SHP77 (cell line): Measurements from ENCODE around the gene C4BPA.

Experiments used
- DNase-seq, 2 experiments: peaks; one replicate each; lab custom pipeline; 2025; lab: John Stamatoyannopoulos, UW

C4BPA gene

GRCh38 chr1:207103892-207104373 lies at the start of gene C4BPA:
Gene C4BPA, plus strand, starts transcription at chr1:207104233. Its CDS starts 8,793 bp downstream, at chr1:207113026.
- DNase-seq = no peak

- DNase-seq = no peak
Measured at GRCh38 chr1:207054491-207054890, 49.5 kb upstream of the C4BPA start.

DNA sequence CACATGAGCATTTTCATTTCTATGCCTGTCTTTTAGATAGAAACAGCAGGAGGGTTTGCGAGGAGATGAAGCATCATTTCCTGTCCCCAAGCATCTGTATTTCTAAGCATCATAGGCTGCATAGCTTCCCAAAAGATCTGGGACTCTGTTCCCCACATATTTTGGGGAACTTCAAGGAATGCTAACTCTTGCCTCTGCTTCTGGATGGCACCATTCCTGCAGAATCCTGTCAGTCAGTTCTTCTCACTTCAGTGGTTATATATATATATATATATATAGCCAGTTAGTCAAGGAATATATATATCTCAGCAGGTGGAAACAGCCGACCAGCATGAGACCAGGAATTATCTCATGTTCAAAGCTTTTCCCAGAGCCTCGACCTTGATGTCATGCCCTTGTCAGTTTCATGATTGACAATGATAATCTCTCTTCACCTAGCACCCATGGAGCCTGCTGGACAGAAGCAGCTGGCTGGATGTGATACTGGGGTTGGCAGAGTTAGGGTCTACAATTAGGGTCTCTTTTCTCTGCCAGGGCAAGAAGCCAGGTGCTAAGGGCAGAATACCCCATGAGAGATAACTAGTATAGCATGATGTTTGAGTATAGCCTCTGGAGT lies 48.5 kb upstream of the C4BPA start:
- no peak for DNase-seq

- no peak for DNase-seq
Measured at GRCh38 chr1:207056673-207057072, 47.4 kb upstream of the C4BPA start.

GRCh38 chr1:207058252-207058651 lies 45.8 kb upstream of the C4BPA start:
- no peak for DNase-seq

- no peak for DNase-seq
Measured at GRCh38 chr1:207058878-207059867, 44.9 kb upstream of the C4BPA start.

DNA sequence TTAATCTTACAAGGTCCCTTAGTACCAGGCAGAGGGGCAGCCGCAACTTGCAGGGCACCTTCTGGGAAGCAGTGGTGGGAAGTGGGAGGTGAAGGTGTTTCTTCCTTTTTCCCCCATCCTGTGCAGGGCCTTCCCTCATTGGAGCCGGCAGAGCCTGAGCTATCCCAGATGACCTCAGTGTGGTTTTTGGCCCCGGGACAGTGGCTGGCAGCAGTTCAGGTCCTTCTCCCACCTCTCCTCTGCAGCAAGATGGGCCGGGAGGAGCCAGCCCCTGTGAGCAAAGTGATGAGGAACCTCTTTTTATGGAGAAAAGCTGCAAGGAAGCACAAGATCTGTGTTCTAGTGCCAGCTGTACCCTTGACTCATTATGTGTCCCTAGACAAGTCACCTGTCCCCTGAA lies 44.2 kb upstream of the C4BPA start:
- no peak for DNase-seq

GRCh38 chr1:207060596-207060995 lies 43.4 kb upstream of the C4BPA start:
- DNase-seq = no peak

DNA sequence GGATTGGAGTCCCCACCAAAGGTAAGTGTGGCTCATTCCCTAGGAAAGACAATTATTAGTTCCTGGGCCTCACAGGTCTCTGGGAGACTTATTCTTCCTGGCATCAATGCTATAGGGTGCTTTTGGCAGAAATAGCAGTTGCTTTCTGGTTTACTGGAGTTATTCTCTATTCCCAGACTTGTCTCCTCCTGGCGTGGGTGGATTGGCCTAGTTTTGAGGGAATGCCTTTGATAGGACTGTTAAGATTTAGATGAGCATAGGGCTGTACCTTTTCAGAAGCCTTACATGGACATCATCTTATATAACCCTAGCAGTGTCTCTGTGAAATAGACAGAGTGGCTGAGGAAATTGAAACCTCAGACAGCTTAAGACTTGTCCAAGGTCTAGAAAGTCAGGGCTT lies 42.0 kb upstream of the C4BPA start:
- no peak for DNase-seq

GRCh38 chr1:207063014-207063413 lies 41.0 kb upstream of the C4BPA start:
- no peak for DNase-seq

DNA sequence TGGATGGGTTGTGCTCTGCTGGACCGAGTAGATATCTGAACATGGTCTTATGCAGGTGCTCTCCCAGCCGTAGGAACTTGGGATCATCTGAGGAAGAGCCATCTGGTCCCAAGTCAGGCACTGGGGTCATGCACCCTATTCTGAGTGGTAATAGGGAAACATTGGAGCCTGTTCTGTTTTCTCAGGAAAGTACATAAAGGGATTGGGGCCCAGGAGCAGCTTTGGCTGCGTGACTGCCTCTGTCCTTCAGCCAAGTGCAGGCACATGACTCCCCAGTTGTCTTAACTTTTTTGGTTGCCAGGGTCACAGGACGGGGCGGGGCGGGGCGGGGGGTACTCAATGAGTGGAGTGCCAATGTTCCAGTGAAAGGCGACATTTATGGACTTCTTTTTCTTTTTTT lies 39.5 kb upstream of the C4BPA start:
- no peak for DNase-seq

- no peak for DNase-seq
Measured at GRCh38 chr1:207067185-207067584, 36.8 kb upstream of the C4BPA start.

DNA sequence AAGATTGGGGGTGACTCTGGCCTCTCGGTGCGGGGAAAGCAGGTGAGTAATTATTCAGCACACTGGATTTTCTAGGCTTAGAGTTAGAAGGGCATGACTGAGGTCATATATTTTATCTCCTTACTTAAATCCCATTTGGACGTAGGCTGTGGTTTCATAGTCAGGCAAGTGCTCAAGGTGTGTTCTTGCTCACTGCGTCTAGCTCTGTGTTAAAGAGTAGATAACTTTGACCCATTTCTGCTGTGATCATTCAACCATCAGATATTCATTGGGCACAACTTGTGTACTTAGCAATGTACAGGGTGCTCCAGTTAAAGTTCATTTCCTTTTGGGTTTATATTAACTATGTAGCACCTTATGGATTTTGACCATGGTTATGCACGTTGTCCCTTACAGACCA lies 36.4 kb upstream of the C4BPA start:
- DNase-seq = no peak

DNA sequence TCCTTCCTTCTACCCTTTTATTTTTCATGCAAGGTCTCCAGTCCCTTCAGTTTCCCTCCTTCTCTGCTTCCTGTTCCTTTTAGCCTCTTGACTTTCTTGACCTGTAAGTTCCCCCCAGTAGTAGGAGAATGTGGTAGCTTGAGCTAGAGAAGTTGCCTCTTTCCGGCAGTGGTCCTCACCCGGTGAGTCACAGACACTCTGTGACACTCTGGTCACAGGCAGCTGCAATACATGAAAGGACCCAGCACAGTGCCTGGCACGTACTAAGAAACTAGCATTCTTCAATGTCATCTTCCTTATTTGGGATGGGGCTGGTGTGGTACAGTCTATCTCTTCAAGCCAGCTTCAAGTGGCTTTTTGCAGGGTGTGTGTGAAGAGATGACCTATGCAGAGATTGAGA lies 35.0 kb upstream of the C4BPA start:
- DNase-seq = no peak

DNA sequence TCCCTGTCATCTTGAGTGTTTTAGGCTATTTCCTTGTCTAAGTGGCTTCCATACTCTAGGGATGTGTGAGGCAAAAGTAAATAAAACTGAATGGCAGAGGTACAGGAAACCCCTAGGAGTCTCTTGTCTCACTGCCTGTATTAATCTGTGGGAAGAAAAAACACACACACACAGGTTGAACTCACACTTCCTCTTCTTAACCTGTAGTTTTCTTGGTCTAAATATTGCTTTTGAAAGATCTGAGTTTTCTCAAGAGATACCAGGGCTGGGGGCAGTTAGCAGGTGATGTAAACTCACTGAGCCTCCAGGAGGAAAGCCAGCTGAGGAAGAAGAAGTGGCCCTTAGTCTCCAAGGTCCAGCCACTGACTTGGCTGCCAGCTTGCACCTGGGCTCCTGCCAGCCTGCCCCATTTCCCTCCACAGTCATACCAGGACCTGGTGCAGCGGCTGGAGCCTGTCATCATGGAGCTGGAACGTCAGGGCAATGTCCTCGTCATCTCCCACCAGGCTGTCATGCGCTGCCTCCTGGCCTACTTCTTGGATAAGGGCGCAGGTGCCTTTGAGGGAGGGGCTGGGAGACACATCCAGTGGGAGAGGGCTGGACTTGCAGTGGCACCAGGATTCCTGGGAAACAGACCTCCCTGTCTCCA lies 34.1 kb upstream of the C4BPA start:
- no peak for DNase-seq

GRCh38 chr1:207070811-207071210 lies 33.2 kb upstream of the C4BPA start:
- DNase-seq = no peak

GRCh38 chr1:207071426-207071825 lies 32.6 kb upstream of the C4BPA start:
- no peak for DNase-seq

- DNase-seq = no peak
Measured at GRCh38 chr1:207072233-207072632, 31.8 kb upstream of the C4BPA start.

- no peak for DNase-seq
Measured at GRCh38 chr1:207073906-207074820, 29.9 kb upstream of the C4BPA start.

- no peak for DNase-seq
Measured at GRCh38 chr1:207076181-207076955, 27.7 kb upstream of the C4BPA start.

GRCh38 chr1:207077012-207077411 lies 27.0 kb upstream of the C4BPA start:
- no peak for DNase-seq
